ENCODE results near the gene GRK5.

GRK5 gene

GRCh38 chr10:119466076-119466475 is 258.7 kb downstream of the GRK5 start:
- DNase-seq = no peak

DNA sequence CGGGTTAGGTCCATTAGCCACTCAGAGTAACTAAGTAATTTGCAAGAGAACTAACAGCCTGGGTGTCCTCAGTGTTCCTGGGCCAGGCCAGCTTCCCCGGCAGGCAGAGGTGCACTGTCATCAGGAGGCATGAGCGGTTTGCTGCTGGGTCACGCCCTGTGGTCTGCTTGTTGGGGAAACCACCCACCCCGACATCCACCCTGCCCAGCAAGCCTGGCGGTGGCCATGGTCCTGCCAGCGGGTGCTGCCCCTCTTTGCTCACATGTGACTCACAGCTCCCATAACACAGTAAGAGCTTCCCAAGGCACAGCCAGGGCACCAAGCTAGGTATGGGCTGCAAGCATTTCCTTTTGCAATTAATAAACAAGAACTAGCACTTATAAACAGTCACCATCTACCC is 259.3 kb downstream of the GRK5 start:
- no peak for DNase-seq

- DNase-seq = no peak
Measured at GRCh38 chr10:119468542-119469324, 261.4 kb downstream of the GRK5 start.

DNA sequence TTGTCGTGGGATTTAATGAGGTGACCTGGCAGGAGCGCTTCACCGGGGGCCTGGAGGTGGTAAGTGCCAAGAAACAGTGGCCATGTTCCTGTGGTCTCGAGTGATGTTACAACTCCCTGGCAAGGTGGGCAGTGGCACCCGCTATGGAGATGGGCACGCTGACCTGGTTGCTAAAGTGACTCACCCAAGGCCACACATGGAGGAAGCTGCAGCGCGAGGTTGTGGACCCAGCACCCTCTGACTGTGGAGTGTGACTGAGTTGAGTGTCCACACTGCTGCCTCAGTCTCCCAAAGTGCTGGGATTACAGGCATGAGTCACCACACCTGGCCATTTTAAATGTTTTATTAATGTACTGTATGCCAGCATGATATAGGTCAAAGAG is 261.9 kb downstream of the GRK5 start:
- no peak for DNase-seq

DNA sequence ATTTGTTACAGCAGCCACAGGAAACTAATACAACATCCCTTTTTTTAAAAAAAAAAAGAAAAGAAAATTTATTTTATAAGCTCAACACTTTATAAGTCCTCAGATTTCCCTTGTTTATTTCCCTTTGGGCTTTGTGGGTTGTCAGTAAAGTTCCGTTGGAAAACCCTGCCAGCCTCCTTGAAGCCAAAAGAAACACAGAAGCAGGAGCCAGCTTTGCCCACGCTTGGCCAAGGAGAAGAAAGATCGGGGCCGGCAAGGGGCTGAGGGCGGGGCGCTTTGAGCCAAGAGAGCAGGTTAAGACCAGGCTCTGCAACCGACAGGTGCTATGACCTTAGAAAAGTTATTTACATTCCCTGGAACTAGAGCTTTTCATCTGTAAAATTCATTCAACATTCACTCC is 262.5 kb downstream of the GRK5 start:
- no peak for DNase-seq

GRCh38 chr10:119470920-119471702 is 263.7 kb downstream of the GRK5 start:
- DNase-seq = no peak

DNA sequence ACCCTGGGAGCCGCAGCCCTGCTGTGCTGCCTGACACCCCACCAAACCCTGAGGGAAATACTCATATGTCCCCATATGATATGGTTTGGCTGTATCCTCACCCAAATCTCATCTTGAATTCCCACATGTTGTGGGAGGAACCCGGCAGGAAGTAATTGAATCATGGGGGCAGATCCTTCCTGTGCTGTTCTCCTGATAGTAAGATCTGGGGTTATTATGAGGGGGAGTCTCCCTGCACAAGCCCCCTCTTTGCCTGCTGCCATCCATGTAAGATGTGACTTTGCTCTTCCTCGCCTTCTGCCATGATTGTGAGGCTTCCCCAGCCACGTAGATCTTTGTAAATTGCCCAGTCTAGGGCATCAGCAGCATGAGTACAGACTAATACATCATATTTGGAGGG is 266.4 kb downstream of the GRK5 start:
- no peak for DNase-seq

- DNase-seq = no peak
Measured at GRCh38 chr10:119474606-119475005, 267.2 kb downstream of the GRK5 start.

- no peak for DNase-seq
Measured at GRCh38 chr10:119477444-119477843, 270.1 kb downstream of the GRK5 start.

- DNase-seq = no peak
Measured at GRCh38 chr10:119478111-119478802, 270.9 kb downstream of the GRK5 start.

- no peak for DNase-seq
Measured at GRCh38 chr10:119478811-119479341, 271.5 kb downstream of the GRK5 start.

DNA sequence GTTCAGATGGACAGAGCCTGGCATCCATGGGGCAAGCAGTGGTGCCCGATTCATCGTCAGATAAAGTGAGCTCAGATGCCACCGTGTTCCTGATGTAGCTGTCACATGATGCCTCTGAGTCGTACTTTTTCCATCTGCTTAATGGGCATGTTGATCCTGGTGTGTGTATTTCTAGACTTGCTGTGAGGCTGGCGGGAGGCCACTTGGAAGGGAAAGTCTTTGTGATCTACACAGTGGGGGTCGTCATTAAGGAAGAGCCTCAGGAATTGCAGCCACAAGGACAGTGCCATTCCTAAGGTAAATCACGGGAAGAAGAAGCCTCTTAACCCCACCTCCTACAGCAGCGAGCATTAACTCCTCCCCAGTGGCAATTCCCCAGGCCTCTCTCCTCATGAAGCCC is 272.2 kb downstream of the GRK5 start:
- no peak for DNase-seq

- DNase-seq = no peak
Measured at GRCh38 chr10:119480667-119481066, 273.3 kb downstream of the GRK5 start.

GRCh38 chr10:119481781-119482426 is 274.5 kb downstream of the GRK5 start:
- DNase-seq = no peak

DNA sequence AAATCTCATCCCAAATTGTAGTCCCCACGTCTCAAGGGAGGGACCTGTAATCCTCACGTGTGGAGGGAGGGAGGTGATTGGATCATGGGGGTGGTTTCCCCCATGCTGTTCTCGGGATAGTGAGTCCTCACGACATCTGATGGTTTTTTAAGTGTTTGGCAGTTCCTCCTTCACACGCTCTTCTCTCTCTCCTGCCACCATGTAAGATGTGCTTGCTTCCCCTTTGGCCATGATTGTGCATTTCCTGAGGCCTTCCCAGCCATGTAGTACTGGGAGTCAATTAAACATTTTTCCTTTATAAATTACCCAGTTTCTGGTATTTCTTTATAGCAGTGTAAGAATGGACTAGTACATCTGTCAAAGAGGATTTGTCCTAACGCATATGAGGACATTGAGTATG is 275.6 kb downstream of the GRK5 start:
- DNase-seq = no peak

- no peak for DNase-seq
Measured at GRCh38 chr10:119483839-119484238, 276.5 kb downstream of the GRK5 start.

DNA sequence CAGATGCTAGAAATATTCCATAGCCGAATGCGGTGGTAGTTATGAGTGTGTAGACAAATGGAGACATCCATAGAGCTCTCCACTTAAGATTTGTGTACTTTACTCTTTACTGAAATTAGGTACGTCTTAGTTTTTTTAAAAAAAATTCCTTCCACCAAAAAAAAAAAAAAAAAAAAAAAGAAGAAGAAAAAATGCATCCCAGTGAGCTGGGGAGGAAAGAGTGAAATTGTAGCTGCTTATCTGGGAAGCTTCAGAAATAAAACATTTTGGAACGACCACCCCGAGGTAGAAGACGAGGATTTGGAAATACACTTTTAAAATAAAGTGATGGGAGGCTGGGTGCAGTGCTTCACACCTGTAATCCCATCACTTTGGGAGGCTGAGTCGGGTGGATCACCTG is 281.3 kb downstream of the GRK5 start:
- DNase-seq = no peak

DNA sequence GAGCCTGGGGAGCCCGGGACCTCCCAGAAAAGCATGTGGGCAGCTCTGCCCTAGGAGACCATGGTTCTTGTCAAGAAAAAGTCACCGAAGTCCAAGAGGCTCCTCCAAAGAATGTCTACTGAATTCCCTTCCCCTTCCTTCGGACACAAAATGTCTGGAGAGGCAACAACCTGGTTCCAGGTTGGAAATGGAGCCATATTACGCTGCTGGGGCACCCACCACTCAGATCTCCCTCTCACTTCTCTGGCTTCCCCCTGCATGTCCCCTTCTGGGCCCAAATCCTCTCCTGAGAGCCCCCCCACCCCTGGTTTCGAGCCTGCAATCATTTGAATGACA is 282.6 kb downstream of the GRK5 start:
- no peak for DNase-seq

DNA sequence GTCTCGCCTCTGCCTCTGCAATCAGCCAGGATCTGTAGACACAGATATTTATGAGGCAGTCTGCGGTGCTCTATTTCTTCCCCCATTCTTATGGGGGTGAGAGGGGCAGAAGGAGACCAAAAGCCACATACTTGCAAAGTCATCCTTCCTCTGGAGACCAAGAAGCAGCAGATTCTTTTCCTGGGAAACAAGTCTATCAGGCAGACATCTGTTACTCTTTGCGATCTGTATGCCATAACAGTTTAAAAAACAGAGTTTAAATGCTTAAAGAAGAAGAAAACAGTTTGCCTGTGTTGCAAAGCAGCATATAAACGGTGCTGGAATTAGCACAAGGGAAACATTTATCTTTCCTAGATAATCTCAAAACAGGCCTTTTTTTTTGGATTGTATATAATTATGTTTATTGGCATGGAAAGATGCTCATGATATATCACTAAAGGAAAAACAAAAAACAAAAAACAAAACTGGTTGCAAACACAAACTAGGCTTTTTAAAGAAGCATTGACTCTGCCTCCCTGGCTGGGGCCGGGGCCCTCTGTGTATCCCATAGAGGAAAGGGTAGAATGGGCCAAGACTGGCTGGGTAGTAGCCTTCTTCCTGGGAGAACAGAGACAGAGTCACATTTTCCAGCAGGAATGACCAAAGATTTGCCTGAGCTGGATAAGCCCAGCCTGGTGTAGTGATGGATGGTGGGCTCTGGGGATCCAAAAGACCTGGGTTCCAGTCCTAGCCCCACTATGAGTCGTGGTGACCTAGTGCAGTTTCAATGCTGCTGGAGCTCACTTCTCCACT is 284.8 kb downstream of the GRK5 start:
- DNase-seq = no peak

- DNase-seq = no peak
Measured at GRCh38 chr10:119493155-119493554, 285.8 kb downstream of the GRK5 start.

DNA sequence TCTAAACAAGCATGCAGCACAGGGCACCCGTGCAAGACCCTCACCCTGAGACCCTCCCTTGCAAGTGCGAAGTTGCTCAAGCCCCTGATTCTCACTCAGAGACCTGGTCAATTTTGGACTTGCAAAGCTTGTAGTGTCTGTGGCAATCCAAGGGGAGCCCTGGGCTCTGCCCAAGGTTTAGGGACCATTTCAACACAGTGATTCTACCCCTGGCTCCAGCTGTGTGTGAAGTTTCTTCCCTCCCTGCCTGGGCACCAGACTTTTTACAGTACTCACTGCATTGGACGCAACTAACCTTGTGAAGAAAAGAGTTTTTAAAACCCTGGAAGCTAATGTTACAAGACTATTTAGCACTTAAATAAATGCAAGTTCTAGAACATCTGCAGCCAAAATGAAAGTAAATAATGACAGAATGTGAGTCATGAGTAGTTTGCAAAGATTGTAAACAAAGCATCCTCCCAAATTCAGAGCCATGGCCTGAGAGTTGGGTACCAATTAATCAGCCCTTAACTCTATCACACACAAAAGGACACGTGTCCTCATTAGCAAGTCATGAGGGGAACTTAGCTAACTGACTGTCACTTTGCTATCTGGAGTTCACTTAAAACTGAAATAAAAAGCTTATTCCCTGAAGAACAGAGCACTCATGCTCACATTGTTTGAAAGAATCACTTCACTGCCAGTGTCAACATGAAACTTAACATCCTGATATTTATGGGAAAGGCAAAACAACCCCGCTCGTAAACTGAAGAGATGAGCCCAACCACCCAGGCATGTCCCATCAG is 287.1 kb downstream of the GRK5 start:
- no peak for DNase-seq
